ENCODE data around the gene QSER1.

DNA sequence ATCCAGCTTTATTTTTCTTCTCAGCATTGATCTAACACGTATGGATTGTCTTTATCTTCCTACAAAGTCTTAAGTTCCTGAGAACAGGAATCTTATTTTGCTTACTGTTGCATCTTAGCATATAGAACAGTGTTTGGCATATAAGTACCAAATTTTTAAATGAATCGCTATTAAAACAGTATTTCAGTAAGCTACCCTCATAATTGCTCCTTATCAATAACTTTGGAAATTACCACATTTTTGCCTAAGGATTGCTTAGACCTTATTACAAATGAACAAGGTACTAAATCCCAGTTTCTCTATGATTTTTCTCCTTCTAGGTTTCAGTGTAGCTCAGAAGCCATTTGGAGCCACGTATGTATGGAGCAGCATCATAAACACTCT, 132.7 kb downstream of the QSER1 start:
- TF ChIP-seq, protein P1, sequence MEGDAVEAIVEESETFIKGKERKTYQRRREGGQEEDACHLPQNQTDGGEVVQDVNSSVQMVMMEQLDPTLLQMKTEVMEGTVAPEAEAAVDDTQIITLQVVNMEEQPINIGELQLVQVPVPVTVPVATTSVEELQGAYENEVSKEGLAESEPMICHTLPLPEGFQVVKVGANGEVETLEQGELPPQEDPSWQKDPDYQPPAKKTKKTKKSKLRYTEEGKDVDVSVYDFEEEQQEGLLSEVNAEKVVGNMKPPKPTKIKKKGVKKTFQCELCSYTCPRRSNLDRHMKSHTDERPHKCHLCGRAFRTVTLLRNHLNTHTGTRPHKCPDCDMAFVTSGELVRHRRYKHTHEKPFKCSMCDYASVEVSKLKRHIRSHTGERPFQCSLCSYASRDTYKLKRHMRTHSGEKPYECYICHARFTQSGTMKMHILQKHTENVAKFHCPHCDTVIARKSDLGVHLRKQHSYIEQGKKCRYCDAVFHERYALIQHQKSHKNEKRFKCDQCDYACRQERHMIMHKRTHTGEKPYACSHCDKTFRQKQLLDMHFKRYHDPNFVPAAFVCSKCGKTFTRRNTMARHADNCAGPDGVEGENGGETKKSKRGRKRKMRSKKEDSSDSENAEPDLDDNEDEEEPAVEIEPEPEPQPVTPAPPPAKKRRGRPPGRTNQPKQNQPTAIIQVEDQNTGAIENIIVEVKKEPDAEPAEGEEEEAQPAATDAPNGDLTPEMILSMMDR (IDR thresholded peaks at IDR 0.05), result no peak
- no peak for TF ChIP-seq POLR2A (IDR thresholded peaks at IDR 0.05)
